A549 (cell line): ENCODE data around the gene SKAP1. TPM values are rescaled to one million over a fixed set of nuclear protein-coding genes. Genes with fewer than 3 reads are reported as not detected.
A peak's percentile ranks its signal among the peaks of the same experiment; 100 is the strongest.

Experiments used
- ATAC-seq, 2 experiments: fragments of 200-7000 bp in 1 of 2; fragments of >200 bp in 1 of 2; cut with Nextera tagmentation in 1 of 2; cut with Tn5 transposase in 1 of 2; 3 replicates each; pipeline versions ENCODE4 v1.8.0 to v1.9.1; 2018 to 2020; ENCODE audit warnings: mild to moderate bottlenecking in 1 of 2, moderate library complexity in 1 of 2
- CTCF ChIA-PET: fragments of 300-600 bp; sonication (Branson Sonifier 250); formaldehyde crosslinking; extraction: SDS; loops from one replicate; lab custom pipeline; 2021; ENCODE audit warnings: antibody characterized with exemption, inconsistent platforms; lab: Yijun Ruan, JAX
- POLR2A ChIA-PET: fragments of 350-600 bp; formaldehyde crosslinking; extraction: SDS; loops from one replicate; lab custom pipeline; 2021; ENCODE audit warnings: antibody characterized with exemption, inconsistent platforms; lab: Yijun Ruan, JAX
- DNase-seq, 2 experiments: peaks; one replicate each; pipeline versions ENCODE4 v3.0.0 to v3.0.0-alpha.2; 2011 to 2016; ENCODE audit warnings: low read depth in 1 of 2, low spot score in 1 of 2
- FAIRE-seq: peaks from 2 replicates; lab custom pipeline; 2011; peaks lifted over from hg19 to GRCh38; lab: Jason Lieb, UNC
- H3K27ac ChIP-seq, 2 experiments: fragments of >200 bp; sonication (Bioruptor Twin); formaldehyde crosslinking; 3 replicates each; pipeline ENCODE4 v1.5.1; 2016 to 2017
- H3K4me1 ChIP-seq: fragments of >200 bp; sonication (Bioruptor Twin); formaldehyde crosslinking; 3 replicates; pipeline ENCODE4 v1.6.1; 2016
- H3K4me2 ChIP-seq: fragments of >200 bp; sonication (Bioruptor Twin); formaldehyde crosslinking; 3 replicates; pipeline ENCODE4 v1.6.1; 2016
- H3K4me3 ChIP-seq: fragments of >200 bp; sonication (Bioruptor Twin); formaldehyde crosslinking; 3 replicates; pipeline ENCODE4 v1.5.1; 2016
- H3K9me3 ChIP-seq: fragments of >200 bp; sonication (Bioruptor Twin); formaldehyde crosslinking; 3 replicates; pipeline ENCODE4 v1.6.1; 2016
- ATOH8 ChIP-seq: fragments of 250-450 bp; sonication (Bioruptor Pico); IDR thresholded peaks from 2 replicates; pipeline ENCODE4 v1.5.0; 2020; ENCODE audit warnings: low read depth, mild to moderate bottlenecking, moderate library complexity
- CBX2 ChIP-seq: fragments of 200-600 bp; sonication (generic); IDR thresholded peaks from 2 replicates; pipeline ENCODE4 v1.6.1; 2016; ENCODE audit warnings: low read depth, mild to moderate bottlenecking, borderline replicate concordance
- CBX8 ChIP-seq: fragments of 200-600 bp; sonication (generic); IDR thresholded peaks from 2 replicates; pipeline ENCODE4 v1.6.1; 2016
- CHD2 ChIP-seq: fragments of 150-350 bp; IDR thresholded peaks from 2 replicates; pipeline ENCODE4 v1.6.1; 2014; ENCODE audit warnings: low read length; ENCODE audit not compliant: partially characterized antibody
- CHD4 ChIP-seq: fragments of 200-600 bp; sonication (generic); IDR thresholded peaks from 2 replicates; pipeline ENCODE4 v1.6.1; 2016; ENCODE audit warnings: antibody characterized with exemption, mild to moderate bottlenecking, borderline replicate concordance
- EHF ChIP-seq: fragments of 250-450 bp; sonication (Bioruptor Pico); IDR thresholded peaks from 2 replicates; pipeline ENCODE4 v1.5.0; 2020; ENCODE audit warnings: mild to moderate bottlenecking
- FOXS1 ChIP-seq: fragments of 250-450 bp; sonication (Bioruptor Pico); IDR thresholded peaks from 2 replicates; pipeline ENCODE4 v1.5.0; 2020; ENCODE audit warnings: mild to moderate bottlenecking, moderate library complexity
- HDAC2 ChIP-seq: fragments of 200-600 bp; sonication (generic); IDR thresholded peaks from 2 replicates; pipeline ENCODE4 v1.6.1; 2016
- HEYL ChIP-seq: fragments of 250-450 bp; sonication (Bioruptor Pico); IDR thresholded peaks from 2 replicates; pipeline ENCODE4 v1.8.0; 2021; ENCODE audit warnings: mild to moderate bottlenecking, moderate library complexity
- HOXA7 ChIP-seq: fragments of 250-450 bp; sonication (Bioruptor Pico); IDR thresholded peaks from 2 replicates; pipeline ENCODE4 v1.5.0; 2020; ENCODE audit warnings: mild to moderate bottlenecking, moderate library complexity
- HOXB5 ChIP-seq: fragments of 250-450 bp; sonication (Bioruptor Pico); IDR thresholded peaks from 2 replicates; pipeline ENCODE4 v1.5.0; 2020; ENCODE audit warnings: mild to moderate bottlenecking, moderate library complexity
- JUNB ChIP-seq: fragments of >200 bp; sonication (Bioruptor Twin); formaldehyde crosslinking; IDR thresholded peaks from 2 replicates; pipeline ENCODE4 v1.6.1; 2016
- KDM1A ChIP-seq: fragments of 200-600 bp; sonication (generic); IDR thresholded peaks from 2 replicates; pipeline ENCODE4 v1.6.1; 2016; ENCODE audit warnings: low read depth, mild to moderate bottlenecking
- KDM5A ChIP-seq: fragments of 200-600 bp; sonication (generic); IDR thresholded peaks from 2 replicates; pipeline ENCODE4 v1.6.1; 2016; ENCODE audit warnings: antibody characterized with exemption, mild to moderate bottlenecking
- MAFK ChIP-seq: fragments of 450-650 bp; IDR thresholded peaks from 2 replicates; pipeline ENCODE4 v1.6.1; 2014; ENCODE audit not compliant: partially characterized antibody
- NFE2L2 ChIP-seq: fragments of 150-350 bp; conservative IDR thresholded peaks from 2 replicates; pipeline ENCODE4 v1.6.1; 2014; ENCODE audit warnings: low read length
- NR3C1 ChIP-seq: fragments of >200 bp; sonication (Bioruptor Twin); formaldehyde crosslinking; IDR thresholded peaks from 3 replicates; pipeline ENCODE4 v1.6.1; 2017
- PHF8 ChIP-seq: fragments of 200-600 bp; sonication (generic); IDR thresholded peaks from 2 replicates; pipeline ENCODE4 v1.6.1; 2016; ENCODE audit warnings: low read depth, mild to moderate bottlenecking, antibody characterized with exemption, moderate library complexity, borderline replicate concordance
- POLR2AphosphoS2 ChIP-seq: conservative IDR thresholded peaks from 2 replicates; pipeline ENCODE4 v1.6.1; 2012; ENCODE audit warnings: low read length, improper control_type of control experiment, inconsistent platforms
- RAD21 ChIP-seq, 2 experiments: fragments of >200 bp in 1 of 2; sonication (Bioruptor Twin) in 1 of 2; formaldehyde crosslinking in 1 of 2; IDR thresholded peaks in 1 of 2; conservative IDR thresholded peaks in 1 of 2; 2 replicates in 1 of 2; 3 replicates in 1 of 2; pipeline ENCODE4 v1.6.1; 2012 to 2018; ENCODE audit warnings: inconsistent platforms in 1 of 2
- RCOR1 ChIP-seq: fragments of 150-350 bp; IDR thresholded peaks from 2 replicates; pipeline ENCODE4 v1.6.1; 2014; ENCODE audit warnings: antibody characterized with exemption, low read length, low read depth
- RNF2 ChIP-seq: fragments of 200-600 bp; sonication (generic); IDR thresholded peaks from 2 replicates; pipeline ENCODE4 v1.6.1; 2016; ENCODE audit warnings: low read depth, mild to moderate bottlenecking, antibody characterized with exemption, moderate library complexity, borderline replicate concordance
- SREBF2 ChIP-seq: fragments of 450-650 bp; IDR thresholded peaks from 2 replicates; pipeline ENCODE4 v1.6.1; 2014; ENCODE audit warnings: mild to moderate bottlenecking, moderate library complexity
- ZC3H11A ChIP-seq: fragments of 450-650 bp; IDR thresholded peaks from 2 replicates; pipeline ENCODE4 v1.6.1; 2014; ENCODE audit warnings: antibody characterized with exemption, mild to moderate bottlenecking
- ZFP36 ChIP-seq: fragments of 450-650 bp; IDR thresholded peaks from 2 replicates; pipeline ENCODE4 v1.6.1; 2014; ENCODE audit warnings: borderline replicate concordance; ENCODE audit not compliant: partially characterized antibody
- ZSCAN20 ChIP-seq: fragments of 250-450 bp; sonication (Bioruptor Pico); IDR thresholded peaks from 2 replicates; pipeline ENCODE4 v1.8.0; 2022; ENCODE audit warnings: mild to moderate bottlenecking, moderate library complexity
- WGBS: methylation state at CpG from one replicate; pipeline ENCODE4 v1.1.6; 2017; ENCODE audit errors: missing lambda C conversion rate; 5-methylcytosine and 5-hydroxymethylcytosine counted together
- polyA plus RNA-seq, 4 experiments: library from polyadenylated mRNA; depleted of rRNA in 3 of 4; stranded (reverse); fragments of >200 nt; fragmentation: RNase III in 1 of 4; extraction: RNeasy Plus Mini Kit Qiagen cat#74134 plus additional on column Dnase treatment in 1 of 4; gene quantifications; 2 replicates in 3 of 4; 3 replicates in 1 of 4; pipeline ENCODE4 v1.2.3, GENCODE V29; 2011 to 2017

Gene SKAP1
- polyA plus RNA-seq, 2 of the 4 experiments (the other 2 are of a cell fraction), result 0.14 to 0.78 TPM

GRCh38 chr17:48258331-48258730 lies 171.7 kb downstream of the SKAP1 start:
- FAIRE-seq (no peak), DNase-seq (no peak), ATAC-seq (no peak)
- H3K4me2 ChIP-seq, result no peak overlapping the region
- POLR2A ChIA-PET, result no interaction called here
- CTCF ChIA-PET, result interaction anchor here (0.9 to 10.6 kb wide), 18 partner anchors 13 to 369 kb away, joined by 3 to 217 read pairs (median 7); partner anchors contain the start of genes HOXB5 and HOXB8
- 45% methylated on average over 1 of the region's 1 CpG for WGBS
- H3K27ac ChIP-seq, result no peak overlapping the region; a peak in 1 of 6 replicates
- H3K4me1 ChIP-seq, result peaks cover 48% of the 10 kb centered on the region
- TF ChIP-seq RCOR1, result no peak
- peak; percentile 58 for TF ChIP-seq NFE2L2
- H3K9me3 ChIP-seq, result no peaks in the 10 kb centered on the region
- H3K4me3 ChIP-seq, result no peak overlapping the region

- ChIA-PET POLR2A (no interaction called here), CTCF (interaction anchor here (1.1 to 10.6 kb wide), 5 partner anchors 11 to 119 kb away, joined by 3 to 103 read pairs (median 10); no protein-coding TSS in a partner anchor)
- DNase-seq (no peak), FAIRE-seq (no peak), ATAC-seq (no peak)
- TF ChIP-seq KDM1A (no peak), EHF (no peak), CHD4 (no peak), HOXA7 (CRISPR knock-in tag) (no peak), ZSCAN20 (CRISPR knock-in tag) (no peak)
- 62% methylated on average over 4 of the region's 4 CpGs for WGBS
- H3K4me3 ChIP-seq, result no peak overlapping the region
- H3K27ac ChIP-seq, result no peak overlapping the region
- H3K4me1 ChIP-seq, result peaks cover 26% of the 10 kb centered on the region
- no peak overlapping the region for H3K4me2 ChIP-seq
- no peaks in the 10 kb centered on the region for H3K9me3 ChIP-seq
Measured at GRCh38 chr17:48255759-48256158, 174.3 kb downstream of the SKAP1 start.

- DNase-seq (peak in 1 of 2 experiments; percentile 61), FAIRE-seq (peak; percentile 78), ATAC-seq (peak; percentile 54 to 78; a peak in 3 of 6 replicates)
- H3K4me2 ChIP-seq, result no peak overlapping the region; the same call in 2 of the 3 replicates
- ChIA-PET POLR2A (no interaction called here), CTCF (interaction anchor here (0.9 to 10.6 kb wide), 8 partner anchors 9 to 364 kb away, joined by 3 to 103 read pairs (median 4); no protein-coding TSS in a partner anchor)
- WGBS, result 13% methylated on average over 1 of the region's 1 CpG
- H3K27ac ChIP-seq, result no peak overlapping the region
- H3K4me3 ChIP-seq, result no peak overlapping the region
- no peaks in the 10 kb centered on the region for H3K9me3 ChIP-seq
- TF ChIP-seq MAFK (no peak), RAD21 (conservative IDR thresholded peaks at IDR 0.05 in 1 of 2, IDR thresholded peaks at IDR 0.05 in 1 of 2) (no peak), ZC3H11A (no peak), PHF8 (no peak), ZFP36 (no peak), KDM5A (no peak), HOXB5 (CRISPR knock-in tag) (no peak), SREBF2 (no peak), POLR2AphosphoS2 (no peak), RNF2 (no peak), RCOR1 (no peak), CHD2 (no peak), CBX2 (no peak), HDAC2 (no peak), HEYL (no peak), CBX8 (no peak), ATOH8 (CRISPR knock-in tag) (no peak), JUNB (no peak), NR3C1 (no peak), FOXS1 (CRISPR knock-in tag) (no peak)
- peaks cover 19% of the 10 kb centered on the region; the same call in 2 of the 3 replicates for H3K4me1 ChIP-seq
Measured at GRCh38 chr17:48254896-48255295, 175.1 kb downstream of the SKAP1 start.
